GM21737 (cell line): ENCODE measurements around the gene AEBP1.

Experiments used
- ATAC-seq: cut with Tn5 transposase; IDR thresholded peaks from one replicate; pipeline ENCODE4 v1.9.1; 2021; ENCODE audit warnings: mild to moderate bottlenecking, moderate library complexity; ENCODE audit not compliant: unreplicated experiment

Gene AEBP1

GRCh38 chr7:44140341-44140740 lies 36.2 kb downstream of the AEBP1 start:
- ATAC-seq: no peak

GRCh38 chr7:44141221-44141850 lies 37.2 kb downstream of the AEBP1 start, which contains the start of gene MYL7:
MYL7 (minus strand) TSS chr7:44141332; CDS start chr7:44141305, 27 bp downstream.
- no peak for ATAC-seq

GRCh38 chr7:44142028-44142427 lies 37.9 kb downstream of the AEBP1 start:
- ATAC-seq: no peak

GRCh38 chr7:44143646-44144250 lies 39.6 kb downstream of the AEBP1 start:
- no peak for ATAC-seq

GRCh38 chr7:44144426-44144967 lies 40.4 kb downstream of the AEBP1 start:
- ATAC-seq: no peak

- no peak for ATAC-seq
Measured at GRCh38 chr7:44144968-44145478, 40.9 kb downstream of the AEBP1 start.

- ATAC-seq: no peak
Measured at GRCh38 chr7:44145479-44145968, 41.4 kb downstream of the AEBP1 start.

GRCh38 chr7:44145969-44146911 lies 42.1 kb downstream of the AEBP1 start:
- no peak for ATAC-seq

GRCh38 chr7:44147026-44147991 lies 43.2 kb downstream of the AEBP1 start:
- no peak for ATAC-seq

GRCh38 chr7:44148166-44148565 lies 44.0 kb downstream of the AEBP1 start:
- ATAC-seq: no peak

- ATAC-seq: no peak
Measured at GRCh38 chr7:44148961-44149536, 44.9 kb downstream of the AEBP1 start.

- no peak for ATAC-seq
Measured at GRCh38 chr7:44149571-44150465, 45.7 kb downstream of the AEBP1 start.

GRCh38 chr7:44150466-44150832 lies 46.3 kb downstream of the AEBP1 start:
- no peak for ATAC-seq

GRCh38 chr7:44150966-44151941 lies 47.1 kb downstream of the AEBP1 start:
- ATAC-seq: no peak

- no peak for ATAC-seq
Measured at GRCh38 chr7:44151956-44152355, 47.8 kb downstream of the AEBP1 start.

- ATAC-seq: no peak
Measured at GRCh38 chr7:44152971-44153947, 49.1 kb downstream of the AEBP1 start.
